Measurements from ENCODE around the gene DNAJB2. TPM values are rescaled to one million over a fixed set of nuclear protein-coding genes. Genes with fewer than 3 reads are reported as not detected.

DNAJB2 gene
- total RNA-seq, 2 donors from 2014 or later = 155 to 163 TPM

DNA sequence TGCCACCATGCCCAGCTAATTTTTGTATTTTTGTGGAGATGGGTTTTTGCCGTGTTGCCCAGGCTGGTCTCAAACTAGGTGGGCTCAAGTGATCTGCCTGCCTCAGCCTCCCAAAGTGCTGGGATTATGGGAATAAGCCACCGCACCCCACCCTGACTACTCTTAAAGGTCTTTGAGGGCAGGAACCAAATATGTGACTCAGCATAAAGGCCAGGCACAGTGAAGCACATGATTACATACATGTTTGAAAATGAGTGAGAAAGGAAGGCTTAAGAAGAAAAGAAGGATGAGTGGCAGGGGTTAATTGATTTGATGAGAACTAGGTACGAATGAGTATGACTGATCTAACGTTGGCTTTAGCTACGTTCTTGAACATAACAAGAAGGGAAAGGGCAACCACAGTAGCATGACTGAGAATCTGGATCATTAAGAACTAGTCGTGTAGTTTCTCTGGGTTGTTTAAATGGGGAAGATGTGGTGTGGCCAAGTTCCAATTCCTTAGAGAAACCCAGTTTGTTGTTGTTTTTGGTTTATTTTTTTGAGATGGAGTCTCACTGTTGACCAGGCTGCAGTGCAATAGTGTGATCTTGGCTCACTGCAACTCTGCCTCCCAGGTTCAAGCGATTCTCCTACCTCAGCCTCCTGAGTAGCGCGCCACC lies 46.6 kb downstream of the DNAJB2 start:
- Histone ChIP-seq H3K36me3 (no peaks in the 10 kb centered on the region), H3K27me3 (replicated peaks; ENCODE audit: insufficient read depth) (no peaks in the 10 kb centered on the region), H3K4me1 (replicated peaks) (no peaks in the 10 kb centered on the region), H3K4me3 (no peak overlapping the region), H3K9me3 (no peaks in the 10 kb centered on the region), H3K27ac (no peak overlapping the region)
- DNase-seq (ENCODE audit: low spot score) = no peak
- TF ChIP-seq POLR2A (IDR thresholded peaks at IDR 0.05) = no peak
- TF ChIP-seq, protein P1, sequence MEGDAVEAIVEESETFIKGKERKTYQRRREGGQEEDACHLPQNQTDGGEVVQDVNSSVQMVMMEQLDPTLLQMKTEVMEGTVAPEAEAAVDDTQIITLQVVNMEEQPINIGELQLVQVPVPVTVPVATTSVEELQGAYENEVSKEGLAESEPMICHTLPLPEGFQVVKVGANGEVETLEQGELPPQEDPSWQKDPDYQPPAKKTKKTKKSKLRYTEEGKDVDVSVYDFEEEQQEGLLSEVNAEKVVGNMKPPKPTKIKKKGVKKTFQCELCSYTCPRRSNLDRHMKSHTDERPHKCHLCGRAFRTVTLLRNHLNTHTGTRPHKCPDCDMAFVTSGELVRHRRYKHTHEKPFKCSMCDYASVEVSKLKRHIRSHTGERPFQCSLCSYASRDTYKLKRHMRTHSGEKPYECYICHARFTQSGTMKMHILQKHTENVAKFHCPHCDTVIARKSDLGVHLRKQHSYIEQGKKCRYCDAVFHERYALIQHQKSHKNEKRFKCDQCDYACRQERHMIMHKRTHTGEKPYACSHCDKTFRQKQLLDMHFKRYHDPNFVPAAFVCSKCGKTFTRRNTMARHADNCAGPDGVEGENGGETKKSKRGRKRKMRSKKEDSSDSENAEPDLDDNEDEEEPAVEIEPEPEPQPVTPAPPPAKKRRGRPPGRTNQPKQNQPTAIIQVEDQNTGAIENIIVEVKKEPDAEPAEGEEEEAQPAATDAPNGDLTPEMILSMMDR (IDR thresholded peaks at IDR 0.05) = no peak
- TF ChIP-seq POLR2AphosphoS5 (IDR thresholded peaks at IDR 0.05) = no peak
- 69% methylated on average over 9 of the region's 9 CpGs for WGBS
- intact Hi-C loops (cut with DNase I) = no loop called here

DNA sequence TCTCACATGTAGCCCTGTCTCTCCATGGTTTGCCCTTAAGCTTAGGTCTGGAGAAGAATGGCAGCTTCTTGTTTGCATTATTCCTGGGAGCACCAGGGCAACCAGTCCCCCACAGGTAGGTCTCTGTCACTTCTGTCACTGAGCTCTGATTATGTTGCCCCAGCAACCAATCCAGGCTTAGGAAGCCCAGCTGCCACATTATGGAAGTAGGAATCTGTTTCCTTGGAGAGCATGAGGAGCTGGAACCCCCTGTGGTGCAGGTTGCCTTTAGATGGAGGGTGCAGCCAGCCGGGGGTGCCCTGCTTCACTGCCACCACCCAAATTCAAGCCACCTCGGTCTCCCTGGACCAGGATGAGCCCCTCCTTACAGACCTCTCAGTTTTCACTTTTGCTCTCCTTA lies 48.6 kb downstream of the DNAJB2 start:
- TF ChIP-seq POLR2AphosphoS5 (IDR thresholded peaks at IDR 0.05) = no peak
- TF ChIP-seq, protein P1 (IDR thresholded peaks at IDR 0.05) = no peak
- no peak for TF ChIP-seq POLR2A (IDR thresholded peaks at IDR 0.05)
- WGBS = 48% methylated on average over 2 of the region's 2 CpGs
- Histone ChIP-seq H3K4me1 (replicated peaks) (no peaks in the 10 kb centered on the region), H3K4me3 (no peak overlapping the region), H3K36me3 (no peaks in the 10 kb centered on the region), H3K27ac (no peak overlapping the region), H3K9me3 (no peaks in the 10 kb centered on the region), H3K27me3 (replicated peaks; ENCODE audit: insufficient read depth) (peaks cover 10% of the 10 kb centered on the region)
- intact Hi-C loops (cut with DNase I) = no loop called here
- no peak for DNase-seq (ENCODE audit: low spot score)

DNA sequence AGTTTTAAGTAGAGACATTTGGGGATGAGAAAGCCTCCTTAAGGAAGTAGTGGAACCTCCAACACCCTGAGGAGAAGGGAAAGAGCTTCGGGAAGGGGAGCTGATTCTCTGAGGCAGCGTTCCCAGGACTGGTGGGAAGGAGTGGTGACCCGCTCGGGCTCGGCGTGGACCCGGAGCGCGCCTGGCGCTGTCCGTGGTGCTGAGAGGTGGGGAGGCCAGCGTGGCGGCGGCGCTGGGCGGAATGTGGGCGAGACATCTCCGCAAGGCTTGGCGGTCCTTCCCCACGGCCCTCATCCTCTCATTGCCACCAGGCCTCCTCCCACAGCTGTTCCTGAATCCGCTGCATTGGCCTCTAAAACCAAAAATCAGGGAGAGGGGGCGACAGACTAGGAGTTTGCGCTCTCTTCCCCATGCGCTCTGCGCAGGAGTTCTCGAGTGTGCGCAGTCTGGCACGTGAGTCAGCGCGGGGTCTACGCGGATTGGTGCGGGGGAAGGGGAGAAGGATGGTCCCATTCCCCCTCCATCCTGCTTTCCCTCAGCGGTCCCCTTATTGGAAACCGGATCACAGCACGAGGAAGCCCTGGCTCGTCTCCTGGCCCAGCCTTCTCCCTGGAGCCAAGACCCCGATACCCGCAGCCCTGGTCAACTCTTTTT lies 52.5 kb downstream of the DNAJB2 start:
- Histone ChIP-seq H3K27me3 (replicated peaks; ENCODE audit: insufficient read depth) (peaks cover 11% of the 10 kb centered on the region), H3K27ac (no peak overlapping the region), H3K4me1 (replicated peaks) (no peaks in the 10 kb centered on the region), H3K4me3 (no peak overlapping the region), H3K36me3 (no peaks in the 10 kb centered on the region), H3K9me3 (no peaks in the 10 kb centered on the region)
- no peak for DNase-seq (ENCODE audit: low spot score)
- TF ChIP-seq POLR2AphosphoS5 (IDR thresholded peaks at IDR 0.05) (no peak), POLR2A (IDR thresholded peaks at IDR 0.05) (no peak)
- TF ChIP-seq, protein P1 (IDR thresholded peaks at IDR 0.05) = no peak
- WGBS = 10% methylated on average over 39 of the region's 39 CpGs
- intact Hi-C loops (cut with DNase I) = no loop called here

DNA sequence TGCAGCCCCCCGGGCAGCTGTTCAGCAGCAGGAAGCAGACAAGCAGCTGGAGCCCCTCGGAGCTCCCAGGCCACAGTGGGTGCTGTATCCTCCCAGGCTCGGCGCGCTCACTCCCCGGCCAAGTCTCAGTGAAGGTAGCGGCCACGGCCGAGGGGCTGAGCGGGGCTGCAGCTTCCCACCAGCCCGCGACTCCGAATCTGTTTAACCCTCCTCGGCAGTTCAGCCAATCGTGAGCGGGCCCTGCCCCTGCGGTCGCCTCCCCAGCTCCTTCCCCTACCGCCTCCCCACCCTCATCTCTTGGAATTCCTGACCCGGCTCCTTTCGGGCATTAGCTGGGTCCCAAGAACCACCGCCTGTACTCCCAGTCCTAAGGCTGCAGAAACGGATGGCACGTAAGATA lies 53.4 kb downstream of the DNAJB2 start, which contains the start of gene RESP18:
TSS of gene RESP18 (minus strand) at position 203 of the 400 bp plus-strand sequence.
- intact Hi-C loops (cut with DNase I) = no loop called here
- no peak within 1 kb of the TSS for H3K27ac ChIP-seq
- no peaks in the 10 kb centered on the region for H3K36me3 ChIP-seq
- WGBS = 11% methylated on average over 17 of the region's 24 CpGs
- H3K4me3 ChIP-seq = no peak within 1 kb of the TSS
- H3K9me3 ChIP-seq = no peaks in the 10 kb centered on the region
- H3K4me1 ChIP-seq (replicated peaks) = no peaks in the 10 kb centered on the region
- TF ChIP-seq, protein P1 (IDR thresholded peaks at IDR 0.05) = no peak
- TF ChIP-seq POLR2A (IDR thresholded peaks at IDR 0.05) (no peak), POLR2AphosphoS5 (IDR thresholded peaks at IDR 0.05) (no peak)
- DNase-seq (ENCODE audit: low spot score) = no peak
- H3K27me3 ChIP-seq (replicated peaks; ENCODE audit: insufficient read depth) = peaks cover 11% of the 10 kb centered on the region

DNA sequence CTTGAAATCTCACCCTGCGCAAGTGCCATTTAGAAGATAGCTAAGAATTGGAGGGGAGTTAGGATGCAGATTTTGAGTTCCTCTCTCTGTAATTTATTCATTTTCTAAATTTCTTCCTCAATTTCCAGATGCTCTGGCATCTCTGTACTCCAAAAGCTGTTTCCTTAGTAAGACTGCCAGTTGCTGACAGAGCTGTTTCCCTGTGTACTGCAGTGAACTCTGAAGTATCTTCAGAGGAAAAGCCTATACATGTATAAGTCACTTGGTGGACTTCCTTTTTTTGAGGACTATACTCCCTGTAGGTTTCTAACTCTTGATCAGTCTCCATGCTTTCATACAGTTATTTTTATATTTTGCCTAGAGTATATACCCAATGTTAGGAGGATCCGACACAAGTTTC lies 54.9 kb downstream of the DNAJB2 start:
- Histone ChIP-seq H3K27me3 (replicated peaks; ENCODE audit: insufficient read depth) (peaks cover 11% of the 10 kb centered on the region), H3K9me3 (no peaks in the 10 kb centered on the region), H3K27ac (no peak overlapping the region), H3K4me1 (replicated peaks) (no peaks in the 10 kb centered on the region), H3K4me3 (no peak overlapping the region), H3K36me3 (no peaks in the 10 kb centered on the region)
- TF ChIP-seq, protein P1 (IDR thresholded peaks at IDR 0.05) = no peak
- no peak for TF ChIP-seq POLR2A (IDR thresholded peaks at IDR 0.05)
- 75% methylated on average over 2 of the region's 2 CpGs for WGBS
- intact Hi-C loops (cut with DNase I) = no loop called here
- DNase-seq (ENCODE audit: low spot score) = no peak

All from prostate gland (tissue), 2 donors.